Measurements from ENCODE around the gene MAPK7.

MAPK7 gene

DNA sequence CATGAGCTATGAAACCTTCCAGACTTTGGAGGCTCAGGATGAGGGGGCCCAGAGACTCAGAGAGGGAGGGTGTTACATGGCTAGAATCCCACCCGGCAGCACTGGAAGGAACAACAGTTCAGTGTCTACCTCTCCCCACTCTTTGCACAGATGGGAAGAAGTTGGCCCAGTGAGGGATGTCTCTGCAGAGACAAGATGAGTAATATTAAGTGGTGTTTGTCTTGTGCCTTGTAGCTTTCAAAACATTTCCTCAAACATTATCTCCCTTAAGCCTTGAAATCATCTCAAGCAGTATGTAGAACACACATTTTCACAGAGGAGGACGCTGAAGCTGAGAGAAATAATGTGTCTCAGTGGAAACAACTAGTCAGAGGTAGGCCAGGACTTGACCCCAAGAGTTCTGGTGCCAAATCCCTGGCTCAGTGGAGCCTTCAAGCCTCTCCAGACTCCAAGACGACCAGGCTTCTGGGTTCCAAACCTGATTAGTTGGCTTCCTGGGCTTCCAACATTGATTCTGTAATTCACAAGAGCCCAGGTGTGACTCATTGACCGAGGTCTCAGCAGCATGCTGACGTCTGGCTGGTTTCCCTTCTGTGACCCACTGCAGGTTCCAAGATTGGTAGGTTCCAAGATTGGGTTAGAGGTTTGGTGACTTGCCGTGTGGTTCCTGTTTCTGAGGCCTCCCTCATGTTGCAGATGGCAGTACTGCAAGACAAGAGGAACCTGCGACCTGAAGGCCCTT lies 40.1 kb downstream of the MAPK7 start:
- Histone ChIP-seq H3K36me3 (no peaks in the 10 kb centered on the region), H3K27me3 (ENCODE audit: insufficient read depth, low read depth, severe bottlenecking) (no peaks in the 10 kb centered on the region), H3K27ac (no peak overlapping the region), H3K9me3 (ENCODE audit: severe bottlenecking) (no peaks in the 10 kb centered on the region), H3K4me3 (ENCODE audit: low read depth, low read length) (no peak overlapping the region)
- TF ChIP-seq, protein P1, sequence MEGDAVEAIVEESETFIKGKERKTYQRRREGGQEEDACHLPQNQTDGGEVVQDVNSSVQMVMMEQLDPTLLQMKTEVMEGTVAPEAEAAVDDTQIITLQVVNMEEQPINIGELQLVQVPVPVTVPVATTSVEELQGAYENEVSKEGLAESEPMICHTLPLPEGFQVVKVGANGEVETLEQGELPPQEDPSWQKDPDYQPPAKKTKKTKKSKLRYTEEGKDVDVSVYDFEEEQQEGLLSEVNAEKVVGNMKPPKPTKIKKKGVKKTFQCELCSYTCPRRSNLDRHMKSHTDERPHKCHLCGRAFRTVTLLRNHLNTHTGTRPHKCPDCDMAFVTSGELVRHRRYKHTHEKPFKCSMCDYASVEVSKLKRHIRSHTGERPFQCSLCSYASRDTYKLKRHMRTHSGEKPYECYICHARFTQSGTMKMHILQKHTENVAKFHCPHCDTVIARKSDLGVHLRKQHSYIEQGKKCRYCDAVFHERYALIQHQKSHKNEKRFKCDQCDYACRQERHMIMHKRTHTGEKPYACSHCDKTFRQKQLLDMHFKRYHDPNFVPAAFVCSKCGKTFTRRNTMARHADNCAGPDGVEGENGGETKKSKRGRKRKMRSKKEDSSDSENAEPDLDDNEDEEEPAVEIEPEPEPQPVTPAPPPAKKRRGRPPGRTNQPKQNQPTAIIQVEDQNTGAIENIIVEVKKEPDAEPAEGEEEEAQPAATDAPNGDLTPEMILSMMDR (IDR thresholded peaks at IDR 0.05; ENCODE audit: low read depth, low read length): no peak
- DNase-seq: no peak

- no peaks in the 10 kb centered on the region for H3K27me3 ChIP-seq (ENCODE audit: insufficient read depth, low read depth, severe bottlenecking)
- no peak overlapping the region for H3K4me3 ChIP-seq (ENCODE audit: low read depth, low read length)
- TF ChIP-seq, protein P1 (IDR thresholded peaks at IDR 0.05; ENCODE audit: low read depth, low read length): no peak
- DNase-seq: no peak
- no peaks in the 10 kb centered on the region for H3K36me3 ChIP-seq
- peaks cover 4% of the 10 kb centered on the region for H3K9me3 ChIP-seq (ENCODE audit: severe bottlenecking)
- no peak overlapping the region for H3K27ac ChIP-seq
Observed at GRCh38 chr17:19421219-19421618, 42.9 kb downstream of the MAPK7 start.

- DNase-seq: no peak
- H3K4me3 ChIP-seq (ENCODE audit: low read depth, low read length): no peak overlapping the region
- TF ChIP-seq, protein P1 (IDR thresholded peaks at IDR 0.05; ENCODE audit: low read depth, low read length): no peak
Observed at GRCh38 chr17:19421926-19422325, 43.6 kb downstream of the MAPK7 start.

DNA sequence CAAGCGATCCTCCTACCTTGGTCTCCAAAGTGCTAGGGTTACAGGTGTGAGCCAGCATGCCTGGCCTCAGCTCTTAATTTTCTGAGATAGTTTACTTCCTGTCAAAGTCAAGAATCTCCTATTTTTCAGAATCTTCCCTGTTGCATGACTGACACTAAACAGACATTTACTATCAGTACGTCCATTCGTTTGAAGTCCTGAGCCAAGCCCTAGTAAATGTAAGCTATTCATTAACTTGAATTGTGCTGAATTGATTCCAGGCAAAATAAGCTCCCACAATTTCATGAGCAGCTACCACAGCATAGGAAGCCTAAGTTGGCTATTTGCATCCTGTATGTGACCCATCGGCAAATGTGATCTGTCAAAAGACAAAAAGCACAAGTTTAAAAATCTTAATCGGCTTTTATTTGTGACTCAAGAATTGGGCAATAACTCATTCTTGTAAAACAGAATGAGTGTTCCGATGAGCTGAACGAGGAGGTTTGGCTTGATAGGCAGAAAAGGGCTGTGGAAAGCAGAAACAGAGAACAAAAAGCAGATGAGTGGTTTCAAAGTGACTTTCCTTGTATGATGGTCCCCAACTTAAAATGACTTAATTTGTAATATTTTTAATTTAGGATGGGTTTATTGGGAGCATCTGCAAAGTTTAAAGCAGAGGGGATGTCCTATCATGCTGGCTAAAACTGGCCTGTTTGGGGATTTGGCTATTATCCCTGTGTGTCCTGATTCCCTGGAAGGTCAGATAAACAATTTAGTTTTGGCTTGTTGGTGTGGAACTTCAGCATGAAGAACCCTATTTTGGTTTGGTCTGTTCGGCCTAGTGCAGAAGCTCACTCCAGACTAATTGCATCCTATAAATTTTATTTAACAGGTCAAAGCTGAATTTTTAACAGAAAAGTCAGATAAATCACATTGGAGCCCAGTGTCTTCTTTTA lies 46.9 kb downstream of the MAPK7 start:
- no peak for DNase-seq
- no peak overlapping the region for H3K27ac ChIP-seq
- H3K36me3 ChIP-seq: no peaks in the 10 kb centered on the region
- no peak overlapping the region for H3K4me3 ChIP-seq (ENCODE audit: low read depth, low read length)
- H3K27me3 ChIP-seq (ENCODE audit: insufficient read depth, low read depth, severe bottlenecking): no peaks in the 10 kb centered on the region
- peaks cover 5% of the 10 kb centered on the region for H3K9me3 ChIP-seq (ENCODE audit: severe bottlenecking)
- TF ChIP-seq, protein P1 (IDR thresholded peaks at IDR 0.05; ENCODE audit: low read depth, low read length): no peak

More at GRCh38 chr17:19421926-19422325, 43.6 kb downstream of the MAPK7 start:
- Histone ChIP-seq H3K27ac (no peak overlapping the region), H3K27me3 (ENCODE audit: insufficient read depth, low read depth, severe bottlenecking) (no peaks in the 10 kb centered on the region), H3K9me3 (ENCODE audit: severe bottlenecking) (peaks cover 5% of the 10 kb centered on the region), H3K36me3 (no peaks in the 10 kb centered on the region)

GRCh38 chr17:19426631-19427030 lies 48.3 kb downstream of the MAPK7 start:
- no peak overlapping the region for H3K4me3 ChIP-seq (ENCODE audit: low read depth, low read length)
- peaks cover 5% of the 10 kb centered on the region for H3K9me3 ChIP-seq (ENCODE audit: severe bottlenecking)
- H3K36me3 ChIP-seq: no peaks in the 10 kb centered on the region
- no peaks in the 10 kb centered on the region for H3K27me3 ChIP-seq (ENCODE audit: insufficient read depth, low read depth, severe bottlenecking)
- no peak for DNase-seq
- TF ChIP-seq, protein P1 (IDR thresholded peaks at IDR 0.05; ENCODE audit: low read depth, low read length): no peak
- H3K27ac ChIP-seq: no peak overlapping the region
